ENCODE data around the gene ABRAXAS1.
A peak's percentile ranks its signal among the peaks of the same experiment; 100 is the strongest.
"Not testable (repeated sequence)": the region's sequence is repeated elsewhere in the genome, so short reads cannot be mapped to it uniquely, and the experiment has no call there.

Gene ABRAXAS1

DNA sequence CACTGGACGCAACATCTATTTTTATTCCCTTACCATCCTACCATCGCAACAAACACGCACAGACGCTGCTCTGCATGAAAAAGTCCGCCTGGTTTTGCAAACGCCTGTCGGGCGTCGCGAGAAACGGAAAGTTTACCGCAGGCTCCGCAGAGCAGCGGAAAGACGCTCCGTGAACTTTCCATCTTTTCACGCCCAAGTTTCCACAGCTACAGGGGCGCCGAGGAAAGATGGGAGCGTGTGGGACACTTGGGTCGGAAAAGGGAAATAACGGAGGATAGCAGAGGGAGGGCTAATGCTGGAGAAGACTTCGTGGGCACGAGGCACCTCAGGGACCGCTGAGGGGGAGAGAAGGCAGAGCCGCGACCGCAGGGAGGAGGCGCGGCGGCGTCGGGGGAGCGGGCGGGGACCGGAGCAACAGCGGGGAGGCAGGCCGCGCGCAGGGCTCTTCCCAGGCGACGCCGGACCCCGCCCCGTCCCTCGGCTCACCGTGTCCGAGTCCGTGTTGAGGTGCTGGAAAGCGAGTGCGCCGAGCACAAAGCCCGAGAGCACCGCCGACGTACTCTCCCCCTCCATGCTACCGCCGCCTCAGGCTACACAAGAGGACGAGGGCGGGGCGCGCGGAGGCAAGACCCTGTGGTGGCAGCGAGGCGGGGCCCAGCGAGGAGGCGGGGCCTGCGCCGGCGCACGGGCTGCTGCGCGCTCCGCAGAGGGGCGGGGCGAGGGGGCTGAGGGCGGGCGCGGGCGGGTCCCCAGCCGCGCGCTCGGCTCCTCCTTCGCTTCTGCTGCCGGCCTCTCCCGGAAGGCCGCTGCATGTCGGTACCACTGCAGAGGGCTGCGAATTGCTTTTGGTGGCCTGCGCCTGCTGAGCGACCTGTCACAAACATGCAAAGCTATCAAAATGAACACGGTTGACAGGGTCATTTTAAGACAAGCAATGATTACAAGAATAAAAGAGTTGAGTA lies at the start of gene ABRAXAS1:
TSS of gene ABRAXAS1 (minus strand) at position 601 of the 962 bp plus-strand sequence. CDS start at position 573, 28 bp downstream.
- peak; percentile 93 to 99 (median 97) for DNase-seq

DNA sequence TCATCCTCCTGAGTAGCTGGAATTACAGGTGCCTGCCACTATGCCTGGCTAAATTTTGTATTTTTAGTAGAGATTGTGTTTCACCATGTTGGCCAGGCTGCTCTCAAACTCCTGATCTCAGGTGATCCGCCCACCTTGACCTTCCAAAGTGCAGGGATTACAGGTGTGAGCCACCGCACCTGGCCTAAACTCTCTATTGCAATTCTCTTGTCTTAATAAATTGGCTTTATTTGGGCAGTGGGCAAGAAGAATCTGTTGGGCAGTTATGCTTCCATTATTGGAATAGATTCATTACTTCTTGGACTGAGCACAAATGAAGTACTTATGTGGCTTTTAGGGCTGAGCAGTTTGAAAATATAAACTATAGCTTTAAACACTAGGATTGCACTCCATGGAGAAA lies 42.8 kb upstream of the ABRAXAS1 start:
- DNase-seq: no peak

DNA sequence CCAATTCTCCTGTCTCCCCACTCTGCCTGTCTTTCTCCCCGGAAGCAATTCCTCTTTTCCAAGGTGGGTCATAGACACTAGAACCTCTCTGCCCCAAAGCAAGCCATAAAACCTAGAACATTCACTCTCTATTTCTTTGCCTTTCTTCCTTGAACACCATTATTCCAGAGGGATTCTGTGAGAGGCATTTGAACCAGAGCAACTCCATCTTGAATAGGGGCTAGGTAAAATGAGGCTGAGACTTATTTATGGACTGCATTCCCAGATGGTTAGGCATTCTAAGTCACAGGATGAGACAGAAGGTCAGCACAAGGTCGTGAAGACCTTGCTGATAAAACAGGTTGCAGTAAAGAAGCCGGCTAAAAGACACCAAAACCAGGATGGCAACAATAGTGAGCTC lies 37.3 kb upstream of the ABRAXAS1 start:
- no peak for DNase-seq

DNA sequence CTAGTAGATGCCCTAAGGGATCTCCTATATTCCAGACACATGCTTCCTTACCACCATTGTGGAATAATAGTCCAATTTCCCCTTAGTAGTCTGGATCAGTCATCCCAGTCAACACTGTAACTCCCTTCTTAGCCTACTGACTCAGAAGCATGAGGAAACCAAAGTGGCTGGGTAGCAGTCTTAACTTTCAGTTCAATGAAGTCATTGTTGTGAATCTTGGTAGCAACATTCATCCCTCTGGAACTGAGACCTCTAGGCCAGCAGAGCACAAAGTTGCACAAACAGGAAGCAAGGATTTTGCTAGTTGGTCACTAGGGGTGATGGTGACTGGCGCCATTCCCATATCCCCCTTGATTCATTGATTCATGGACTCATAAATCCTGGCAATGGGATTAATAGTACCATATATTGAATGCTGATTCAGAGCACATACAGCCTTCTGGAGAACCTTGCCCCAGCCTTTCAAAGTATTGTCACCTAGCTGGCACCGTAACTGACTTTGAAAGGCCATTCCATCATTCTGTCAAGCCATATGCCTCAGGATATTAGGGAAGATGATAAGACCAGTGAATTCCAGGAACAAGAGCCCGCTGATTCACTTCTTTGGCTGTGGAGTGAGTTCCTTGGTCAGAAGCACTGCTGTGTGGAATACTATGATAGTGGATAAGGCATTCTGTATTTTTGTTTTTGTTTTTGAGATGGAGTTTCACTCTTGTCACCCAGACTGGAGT lies 31.3 kb upstream of the ABRAXAS1 start:
- DNase-seq: peak; percentile 58 to 83 (median 72)

DNA sequence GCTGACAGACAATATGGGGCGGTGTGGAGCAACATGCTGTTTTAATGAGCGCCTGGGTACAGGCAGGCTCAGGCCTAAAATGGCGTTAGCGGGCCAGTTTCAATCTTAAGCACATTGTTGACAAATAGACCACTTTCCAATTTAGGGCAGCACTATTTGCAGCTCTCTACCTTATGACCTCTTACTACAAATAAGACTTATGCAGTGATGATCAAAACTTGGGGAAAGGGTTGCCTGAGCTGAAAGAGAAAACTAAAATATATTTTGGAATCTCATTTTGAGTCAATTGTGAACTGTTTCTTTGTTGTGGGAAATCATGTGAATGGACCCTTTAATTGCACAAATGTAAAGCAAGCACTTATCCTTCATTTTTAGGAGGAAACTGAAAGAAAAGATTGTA lies 25.5 kb upstream of the ABRAXAS1 start:
- no peak for DNase-seq

DNA sequence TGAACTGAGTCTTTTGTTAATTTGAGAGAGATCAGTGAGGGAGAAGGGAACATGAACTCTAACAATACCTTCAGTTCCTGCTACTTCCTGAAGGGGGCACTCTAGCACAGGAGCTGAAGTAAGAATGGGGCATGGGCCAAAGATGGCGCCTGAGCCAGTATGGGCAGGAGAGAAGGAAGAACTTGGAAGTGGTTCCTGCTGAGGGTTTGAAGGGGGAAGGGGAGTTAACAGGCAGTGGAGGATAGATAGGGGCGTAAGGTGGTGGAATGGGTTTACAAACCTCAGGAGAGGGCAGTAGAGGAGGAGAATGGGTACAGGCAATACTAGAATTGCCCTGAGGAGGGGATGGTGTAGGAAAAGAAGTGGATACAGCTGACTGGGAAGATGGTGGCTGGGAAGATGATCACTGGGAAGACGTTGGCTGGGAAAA lies 24.3 kb upstream of the ABRAXAS1 start:
- peak; percentile 76 to 85 (median 82) for DNase-seq

DNA sequence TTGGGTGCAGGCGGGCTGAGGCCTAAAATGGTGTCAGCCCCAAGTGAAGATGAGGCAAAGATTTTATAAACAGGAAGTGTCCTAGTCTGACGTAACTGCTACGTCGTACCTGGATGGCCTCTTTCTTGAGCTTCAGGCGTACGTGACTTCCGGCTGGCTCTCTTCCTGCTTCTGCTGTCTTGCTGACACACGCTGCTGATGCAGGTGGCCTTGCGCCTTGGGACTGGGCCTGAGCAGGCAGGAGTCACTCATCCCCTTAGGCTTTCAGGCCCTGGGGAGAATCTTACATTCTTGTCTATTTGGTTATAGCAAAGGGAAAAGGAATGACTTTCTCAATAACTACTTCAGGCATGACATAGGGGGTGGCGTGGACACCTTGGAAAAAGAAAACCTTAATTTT lies 20.1 kb upstream of the ABRAXAS1 start:
- no peak for DNase-seq

DNA sequence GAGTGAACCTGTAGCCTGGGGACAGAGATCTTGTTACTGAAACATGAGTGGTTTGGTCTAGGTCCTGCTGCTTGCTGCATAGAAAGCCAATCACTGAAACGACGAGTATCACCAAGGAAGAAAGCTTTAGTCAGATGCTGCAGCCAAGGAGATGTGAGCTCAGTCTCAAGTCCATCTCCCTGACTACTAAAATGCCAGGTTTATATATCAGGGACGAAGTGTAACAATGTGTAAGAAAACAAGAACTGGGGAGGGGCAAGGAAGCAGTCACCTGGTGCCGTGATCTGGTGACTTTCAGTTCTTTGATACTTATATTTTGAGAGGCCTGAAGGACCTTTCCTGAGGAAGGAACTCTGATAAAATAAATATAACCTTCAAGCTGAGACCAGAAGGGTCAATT lies 19.6 kb upstream of the ABRAXAS1 start:
- no peak for DNase-seq

DNA sequence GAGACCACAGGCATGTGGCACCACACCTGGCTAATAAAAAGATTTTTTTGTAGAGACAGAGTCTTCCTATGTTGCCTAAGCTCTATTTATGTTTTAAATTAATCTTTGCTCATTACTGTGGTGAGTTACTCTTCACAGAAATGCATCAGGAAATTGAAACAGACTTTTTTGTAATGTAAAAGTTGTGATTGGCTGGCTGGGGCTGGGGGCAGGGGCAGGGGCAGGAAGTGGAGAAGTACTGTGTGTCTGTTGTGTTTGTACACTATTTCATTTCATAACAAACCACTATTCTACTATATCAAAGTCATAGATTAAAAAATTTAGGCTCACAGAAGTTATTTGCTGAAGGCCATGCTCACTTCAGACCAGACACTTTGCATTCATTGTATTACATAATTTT lies 19.1 kb upstream of the ABRAXAS1 start:
- DNase-seq: no peak

DNA sequence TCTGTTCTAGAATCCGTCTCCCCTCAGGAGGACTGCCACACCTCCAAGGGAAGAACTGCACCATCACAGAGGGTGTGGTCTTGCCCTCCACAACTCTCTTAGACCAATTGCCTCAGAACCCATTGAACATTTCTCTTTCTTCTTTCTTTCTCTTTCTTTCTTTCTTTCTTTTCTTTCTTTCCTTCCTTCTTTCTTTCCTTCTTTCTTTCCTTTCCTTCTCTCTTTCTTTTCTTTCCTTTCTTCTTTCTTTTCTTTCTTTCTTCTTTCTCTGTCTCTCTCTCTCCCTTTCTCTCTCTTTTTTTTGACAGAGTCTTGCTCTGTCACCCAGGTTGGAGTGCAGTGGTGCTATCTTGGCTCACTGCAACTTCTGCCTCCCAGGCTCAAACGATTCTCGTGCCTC lies 16.8 kb upstream of the ABRAXAS1 start:
- not testable (repeated sequence) for DNase-seq

DNA sequence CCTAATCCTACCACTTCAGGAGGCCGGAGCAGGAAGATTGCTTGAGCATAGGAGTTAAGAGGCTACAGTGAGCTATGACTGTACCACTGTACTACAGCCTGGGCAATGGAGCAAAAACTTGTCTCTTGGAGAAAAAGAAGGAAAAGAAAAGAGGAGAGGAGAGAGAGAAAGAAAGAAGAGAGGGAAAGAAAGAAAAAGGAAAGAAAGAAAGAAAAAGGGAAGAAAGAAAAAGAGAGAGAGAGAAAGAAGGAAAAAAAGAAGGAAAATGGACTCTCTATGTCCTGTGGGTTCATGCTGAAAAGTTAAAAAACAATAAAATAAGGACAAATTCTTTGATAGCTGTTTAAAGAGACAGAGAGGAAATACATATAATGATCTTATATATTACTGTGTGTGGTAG lies 13.3 kb upstream of the ABRAXAS1 start:
- DNase-seq: no peak

DNA sequence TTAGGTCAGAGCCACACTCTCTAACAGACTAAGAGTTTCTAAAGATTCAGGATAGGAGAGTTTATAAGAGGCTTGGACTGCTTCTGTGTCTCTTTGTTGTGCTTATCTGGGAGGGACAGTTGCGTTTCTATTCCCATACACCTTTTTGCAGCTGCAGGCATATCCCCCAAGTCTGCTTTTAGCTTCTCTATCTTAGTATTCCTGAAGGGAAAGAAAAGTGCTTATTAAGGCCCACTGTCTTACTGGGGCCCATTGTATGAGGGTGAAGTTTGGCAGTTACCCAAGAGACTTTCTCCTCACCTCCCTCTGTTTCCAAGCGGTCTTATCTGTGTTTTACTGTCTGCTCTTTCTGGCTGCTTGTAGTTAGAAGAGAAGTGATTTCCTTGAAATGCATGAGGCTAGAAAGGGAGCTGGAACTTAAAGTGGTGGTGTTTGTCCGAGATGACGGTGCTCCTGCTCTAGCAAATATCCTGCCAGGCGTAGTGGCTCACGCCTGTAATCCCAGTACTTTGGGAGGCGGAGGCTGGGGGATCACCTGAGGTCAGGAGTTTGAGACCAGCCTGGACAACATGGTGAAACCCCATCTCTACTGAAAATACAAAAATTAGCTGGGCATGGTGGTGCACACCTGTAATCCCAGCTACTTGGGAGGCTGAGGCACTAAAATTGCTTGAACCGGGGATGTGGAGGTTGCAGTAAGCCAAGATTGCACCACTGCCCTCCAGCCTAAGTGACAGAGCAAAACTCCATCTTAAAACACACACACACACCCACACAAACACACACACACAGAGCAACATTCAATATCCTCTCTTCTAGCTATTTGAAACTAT lies 11.4 kb upstream of the ABRAXAS1 start:
- DNase-seq: not testable (repeated sequence)

DNA sequence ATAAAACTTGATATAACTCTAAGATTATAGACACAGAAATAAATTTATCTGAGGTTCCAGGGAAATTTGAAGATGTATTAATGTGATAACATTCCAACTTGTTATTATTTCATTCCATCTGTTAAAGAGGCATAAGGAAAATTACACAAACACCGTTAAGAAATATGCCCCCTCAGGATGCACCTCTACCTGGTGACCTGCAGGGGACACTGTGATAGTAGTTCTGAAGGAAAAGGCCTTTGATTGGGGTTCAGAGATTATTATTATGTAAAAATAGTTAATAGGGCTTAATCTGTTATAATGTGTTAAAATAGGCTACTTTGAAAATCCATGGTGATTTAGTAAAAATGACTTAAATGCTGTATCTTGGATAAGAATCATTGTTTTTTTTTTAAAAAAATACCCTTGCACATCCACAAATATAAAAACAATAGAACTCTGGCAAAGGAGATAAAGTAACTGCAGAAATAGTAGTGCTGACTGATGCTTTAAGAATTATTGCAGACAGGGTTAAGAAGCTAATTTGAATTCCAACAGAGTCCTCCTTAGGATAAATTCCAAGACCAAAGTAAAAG lies 6.1 kb upstream of the ABRAXAS1 start:
- DNase-seq: peak; percentile 36 to 52 (median 40)

DNA sequence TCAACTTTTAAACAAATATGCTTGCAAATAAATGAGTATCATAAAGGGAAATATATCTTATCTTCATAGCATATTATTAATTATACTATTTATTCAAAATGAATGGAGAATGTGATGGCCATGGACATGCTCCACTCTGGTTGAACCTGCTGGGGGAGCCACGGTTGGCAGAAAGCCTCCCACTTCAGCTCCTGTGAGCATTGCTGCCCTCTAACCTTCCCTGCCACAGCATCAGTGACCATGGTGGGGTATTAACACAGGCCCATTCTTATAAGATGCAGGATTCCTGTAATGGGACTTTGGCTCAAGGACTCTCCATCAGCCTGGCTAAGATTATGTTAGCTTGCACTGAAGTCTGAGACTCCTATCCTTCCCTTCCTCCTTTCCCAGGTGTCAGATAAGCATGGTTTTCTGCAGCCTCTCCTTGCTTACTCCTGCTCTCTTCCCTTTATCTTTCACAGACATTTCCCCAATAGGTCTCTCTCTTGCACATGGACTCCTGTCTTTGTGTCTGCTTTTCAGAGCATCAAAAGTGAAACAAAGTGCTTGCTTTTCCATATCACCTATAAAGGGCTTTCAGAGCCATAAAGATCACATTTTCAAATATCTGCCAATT lies 4.9 kb upstream of the ABRAXAS1 start:
- no peak for DNase-seq

DNA sequence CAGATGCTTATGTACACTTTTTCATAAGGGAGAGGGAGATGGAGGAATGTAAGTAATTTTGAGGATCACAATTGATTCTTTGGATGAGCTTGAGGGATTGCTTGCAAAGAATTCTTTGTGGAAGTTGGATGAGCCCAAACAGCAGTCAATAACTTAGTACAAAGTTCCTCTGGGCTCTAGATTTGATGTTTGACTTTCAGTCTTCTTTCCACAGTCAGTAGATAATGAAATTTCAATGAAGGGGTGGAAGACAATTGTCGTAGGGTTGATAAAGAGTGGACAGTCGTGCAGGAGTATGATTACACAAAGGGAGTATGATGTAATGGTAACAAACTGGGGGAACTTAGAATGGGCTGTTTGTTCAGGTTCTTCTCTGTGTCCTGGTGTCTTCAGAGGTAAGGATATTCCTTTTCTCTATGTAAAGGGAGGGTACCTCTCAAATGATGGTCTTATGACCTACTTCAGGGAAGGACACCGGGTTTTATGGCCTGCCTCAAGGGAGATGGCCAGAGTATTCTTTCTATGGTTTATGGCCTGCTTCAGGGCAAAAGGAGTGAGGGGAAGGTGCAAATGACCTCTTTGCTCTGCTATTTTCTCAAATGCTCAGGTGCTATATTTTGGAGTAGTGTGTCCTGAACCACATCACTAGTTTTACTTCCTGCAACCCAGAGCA lies 1.7 kb upstream of the ABRAXAS1 start:
- no peak for DNase-seq

DNA sequence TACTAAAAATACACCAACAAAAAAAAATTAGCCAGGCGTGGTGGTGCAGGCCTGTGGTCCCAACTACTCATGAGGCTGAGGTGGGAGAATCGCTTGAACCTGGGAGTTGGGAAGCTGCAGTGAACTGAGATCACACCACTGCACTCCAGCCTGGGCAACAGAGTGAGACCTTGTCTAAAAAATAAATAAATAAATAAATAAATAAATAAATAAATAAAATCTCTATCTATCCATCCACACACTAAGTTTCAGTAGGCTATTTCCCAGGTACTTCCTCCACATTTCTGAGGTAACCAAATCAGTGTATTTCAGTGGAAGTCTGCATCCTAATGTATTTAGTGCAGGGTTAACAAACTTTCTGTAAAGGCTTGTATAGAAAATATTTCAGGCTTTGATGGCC lies 10.9 kb downstream of the ABRAXAS1 start:
- no peak for DNase-seq

DNA sequence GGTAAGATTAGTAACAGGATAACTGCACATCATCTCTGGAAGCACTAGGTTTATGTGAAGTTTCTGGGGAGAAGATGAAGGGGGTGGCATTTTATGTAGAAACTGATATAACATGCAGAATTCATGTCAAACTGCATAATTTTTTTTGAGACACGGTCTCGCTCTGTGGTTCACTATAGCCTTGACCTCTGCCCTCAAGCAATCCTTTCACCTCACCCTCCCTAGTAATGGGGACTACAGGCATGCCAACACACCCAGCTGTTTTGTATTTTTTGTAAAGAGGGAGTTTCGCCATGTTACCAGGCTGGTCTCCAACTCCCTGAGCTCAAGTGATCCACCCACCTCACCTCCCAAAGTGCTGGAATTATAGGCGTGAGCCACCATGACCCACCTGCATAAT lies 11.5 kb downstream of the ABRAXAS1 start:
- DNase-seq: no peak

DNA sequence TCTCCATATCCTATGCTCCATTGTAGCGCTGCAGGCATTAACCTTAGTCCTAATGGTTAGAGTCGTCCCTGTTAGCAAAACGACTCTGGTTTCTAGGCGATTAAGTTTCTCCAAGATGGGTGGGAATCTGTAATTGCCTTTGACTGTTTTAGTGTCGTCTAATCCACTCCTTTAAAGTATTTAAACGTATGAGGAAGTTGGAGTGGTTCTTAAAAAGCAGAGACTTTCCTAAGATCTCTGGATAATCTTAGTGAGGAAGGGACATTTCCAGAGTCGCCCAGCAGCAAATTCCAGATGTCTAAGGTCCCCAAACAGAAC lies 28.8 kb downstream of the ABRAXAS1 start:
- no peak for DNase-seq

DNA sequence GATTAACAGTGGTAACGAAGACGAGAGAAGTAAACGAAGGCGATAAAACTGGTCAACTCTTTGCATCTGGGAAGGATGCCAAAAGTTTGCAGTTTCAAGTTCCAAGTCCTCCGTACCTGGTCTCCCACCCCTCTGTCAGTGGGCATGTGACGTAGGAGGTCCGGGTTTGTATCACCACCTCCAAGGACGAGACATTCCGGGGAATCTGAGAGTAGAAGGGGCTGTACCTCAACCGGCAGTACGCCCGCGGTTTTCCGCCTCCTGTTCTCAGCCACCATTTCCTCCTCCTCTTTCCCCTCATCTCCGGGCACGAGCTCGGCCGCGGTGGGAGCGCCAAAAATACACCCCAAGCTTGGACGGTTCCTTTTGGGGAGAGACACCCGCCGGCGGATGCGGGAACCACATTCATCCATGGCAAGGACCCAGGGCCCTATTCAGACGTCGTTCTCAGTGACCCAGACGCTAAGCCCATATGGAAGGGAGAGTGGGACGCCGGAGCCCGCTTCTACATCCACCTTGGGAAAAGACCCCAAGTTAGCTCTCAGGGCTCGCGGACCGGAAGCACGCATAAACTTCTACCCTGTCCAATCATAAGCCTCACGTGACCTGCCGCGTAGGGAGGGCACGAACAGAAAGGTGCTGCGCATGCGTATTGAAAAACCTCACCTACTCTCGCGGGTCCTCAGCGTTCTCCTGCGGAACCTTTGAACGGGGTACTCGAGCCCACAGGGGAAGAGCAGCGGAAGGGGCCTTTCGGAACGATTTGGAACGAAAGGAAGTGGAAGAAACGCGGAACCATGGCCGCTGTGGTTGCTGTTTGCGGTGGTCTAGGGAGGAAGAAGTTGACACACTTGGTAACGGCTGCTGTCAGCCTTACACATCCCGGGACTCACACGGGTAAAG lies 29.4 kb downstream of the ABRAXAS1 start, which contains the start of the genes HELQ and MRPS18C:
TSS of gene HELQ (minus strand) at position 543 of the 903 bp plus-strand sequence. CDS start at position 413, 130 bp downstream.
TSS of gene MRPS18C (plus strand) at position 778 of the 903 bp plus-strand sequence. CDS start at position 798, 20 bp downstream.
- DNase-seq: peak; percentile 97 to 100 (median 99)

DNA sequence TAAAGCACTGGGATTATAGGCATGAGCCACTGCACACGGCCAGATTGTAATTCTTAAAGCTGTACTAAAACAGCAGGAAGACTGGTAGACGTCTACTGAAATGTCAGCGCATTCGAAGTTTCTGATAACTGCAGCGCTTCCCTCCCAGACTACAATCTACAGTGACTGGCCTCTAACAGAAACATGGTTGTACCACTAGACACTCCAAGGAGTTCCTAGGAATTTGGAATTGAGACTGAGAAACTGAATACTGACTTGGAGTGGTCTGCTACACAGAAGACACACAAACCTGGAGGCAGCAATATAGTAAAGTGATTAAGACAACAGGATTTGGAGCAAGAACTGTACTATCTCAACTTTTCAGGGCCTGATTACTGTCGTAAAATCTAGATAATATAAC lies 30.2 kb downstream of the ABRAXAS1 start:
- no peak for DNase-seq

Measured in suppressor macrophage treated with lipopolysaccharide for 1 hour (primary cell).